ENCODE data around the gene BBS2. TPM values are rescaled to one million over a fixed set of nuclear protein-coding genes. Genes with fewer than 3 reads are reported as not detected.

Gene BBS2
- total RNA-seq, 4 donors from 2014 or later = 22.9 to 66.0 (median 39.6) TPM

- peaks cover 0 to 75% (median 0%) of the 10 kb centered on the region in 3 donors for H3K36me3 ChIP-seq
- DNase-seq = no peak
Measured at GRCh38 chr16:56462064-56462796, 57.6 kb downstream of the BBS2 start.

DNA sequence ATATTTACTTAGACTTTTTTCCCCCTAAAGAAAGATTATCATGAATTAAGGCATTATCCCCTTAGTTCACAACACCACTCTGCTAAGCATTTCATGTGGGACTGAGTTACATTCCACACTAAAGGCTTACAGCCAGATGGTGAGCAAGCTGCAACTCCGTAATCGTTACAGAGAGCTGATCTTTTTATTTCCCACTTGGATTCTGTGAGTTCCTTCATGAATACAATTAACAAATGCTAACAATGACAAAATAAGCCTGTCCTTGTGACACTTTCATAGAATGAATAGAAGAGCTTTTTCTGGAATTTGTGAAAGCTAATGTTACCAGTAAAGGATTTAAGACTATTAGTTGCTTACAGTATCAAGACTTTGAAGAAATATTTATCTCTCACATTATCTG is 59.7 kb downstream of the BBS2 start:
- H3K36me3 ChIP-seq = peaks cover 0 to 73% (median 0%) of the 10 kb centered on the region in 3 donors
- no peaks in the 10 kb centered on the region for H3K4me1 ChIP-seq
- H3K4me3 ChIP-seq = no peak overlapping the region
- no peaks in the 10 kb centered on the region for H3K27me3 ChIP-seq
- H3K9me3 ChIP-seq = no peaks in the 10 kb centered on the region
- H3K27ac ChIP-seq = no peak overlapping the region
- DNase-seq = no peak
- TF ChIP-seq POLR2A (IDR thresholded peaks at IDR 0.05) = no peak
- TF ChIP-seq, protein P1, sequence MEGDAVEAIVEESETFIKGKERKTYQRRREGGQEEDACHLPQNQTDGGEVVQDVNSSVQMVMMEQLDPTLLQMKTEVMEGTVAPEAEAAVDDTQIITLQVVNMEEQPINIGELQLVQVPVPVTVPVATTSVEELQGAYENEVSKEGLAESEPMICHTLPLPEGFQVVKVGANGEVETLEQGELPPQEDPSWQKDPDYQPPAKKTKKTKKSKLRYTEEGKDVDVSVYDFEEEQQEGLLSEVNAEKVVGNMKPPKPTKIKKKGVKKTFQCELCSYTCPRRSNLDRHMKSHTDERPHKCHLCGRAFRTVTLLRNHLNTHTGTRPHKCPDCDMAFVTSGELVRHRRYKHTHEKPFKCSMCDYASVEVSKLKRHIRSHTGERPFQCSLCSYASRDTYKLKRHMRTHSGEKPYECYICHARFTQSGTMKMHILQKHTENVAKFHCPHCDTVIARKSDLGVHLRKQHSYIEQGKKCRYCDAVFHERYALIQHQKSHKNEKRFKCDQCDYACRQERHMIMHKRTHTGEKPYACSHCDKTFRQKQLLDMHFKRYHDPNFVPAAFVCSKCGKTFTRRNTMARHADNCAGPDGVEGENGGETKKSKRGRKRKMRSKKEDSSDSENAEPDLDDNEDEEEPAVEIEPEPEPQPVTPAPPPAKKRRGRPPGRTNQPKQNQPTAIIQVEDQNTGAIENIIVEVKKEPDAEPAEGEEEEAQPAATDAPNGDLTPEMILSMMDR (IDR thresholded peaks at IDR 0.05) = no peak

More at GRCh38 chr16:56462064-56462796, 57.6 kb downstream of the BBS2 start:
- TF ChIP-seq, protein P1 (IDR thresholded peaks at IDR 0.05) = no peak
- TF ChIP-seq POLR2A (IDR thresholded peaks at IDR 0.05) = no peak
- H3K27me3 ChIP-seq = no peaks in the 10 kb centered on the region
- H3K4me1 ChIP-seq = no peaks in the 10 kb centered on the region
- H3K4me3 ChIP-seq = no peak overlapping the region
- no peaks in the 10 kb centered on the region for H3K9me3 ChIP-seq
- no peak overlapping the region for H3K27ac ChIP-seq

- no peak for DNase-seq
- no peak for TF ChIP-seq POLR2A (IDR thresholded peaks at IDR 0.05)
- TF ChIP-seq, protein P1 (IDR thresholded peaks at IDR 0.05) = no peak
- Histone ChIP-seq H3K36me3 (peaks cover 0 to 64% (median 0%) of the 10 kb centered on the region in 3 donors), H3K4me1 (peaks cover 0 to 2% (median 0%) of the 10 kb centered on the region in 4 donors), H3K9me3 (no peaks in the 10 kb centered on the region), H3K27me3 (no peaks in the 10 kb centered on the region), H3K4me3 (no peak overlapping the region), H3K27ac (no peak overlapping the region)
Measured at GRCh38 chr16:56457927-56458470, 61.8 kb downstream of the BBS2 start.

DNA sequence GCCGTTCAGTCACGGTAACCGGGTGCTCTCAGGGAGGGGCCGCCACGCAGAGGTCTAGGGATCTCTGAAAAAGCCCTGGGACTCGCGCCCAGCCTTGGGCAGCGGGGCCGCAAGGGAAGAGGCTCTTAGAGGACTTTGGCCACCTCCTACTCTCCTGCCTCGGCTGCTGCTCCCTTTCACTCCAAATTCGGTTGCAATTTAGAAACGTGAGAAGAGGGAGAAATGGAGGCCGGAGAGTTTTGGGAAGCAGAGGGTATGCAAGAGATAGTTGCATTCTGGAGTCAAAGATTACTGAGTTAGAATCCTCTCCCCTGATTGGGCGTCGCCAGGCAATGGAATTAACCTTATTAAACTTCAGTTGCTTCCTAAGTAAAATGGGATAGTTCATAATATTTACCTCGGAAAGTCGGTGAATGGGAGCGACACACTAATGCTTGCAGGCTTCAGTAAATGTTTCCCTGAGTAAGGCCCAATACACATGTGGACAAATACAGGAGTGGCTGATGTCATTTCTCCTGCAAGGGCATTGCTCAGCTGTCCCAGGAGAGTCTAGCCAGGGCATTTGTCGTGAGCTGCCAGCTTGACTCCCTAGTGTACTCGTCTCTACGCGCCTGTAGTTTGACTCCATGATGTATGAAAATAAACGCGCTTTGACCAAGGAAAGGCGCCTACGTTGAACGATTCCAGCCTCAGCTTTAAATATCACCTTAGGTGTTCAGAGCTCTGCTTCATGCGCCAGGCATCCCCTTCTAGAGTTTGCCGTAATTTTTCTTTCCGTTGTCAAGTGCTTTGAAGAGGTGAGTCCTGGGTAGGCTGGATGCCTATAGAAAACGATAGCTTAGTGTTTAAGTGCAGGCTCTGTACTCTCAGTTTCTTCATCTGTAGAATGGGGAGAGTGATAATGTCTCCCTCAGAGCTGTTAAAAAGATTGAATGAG is 67.8 kb downstream of the BBS2 start:
- H3K27me3 ChIP-seq = no peaks in the 10 kb centered on the region
- no peaks in the 10 kb centered on the region for H3K9me3 ChIP-seq
- peak overlapping the region; percentile 68 to 83 (median 80) for H3K27ac ChIP-seq
- H3K36me3 ChIP-seq = peaks cover 0 to 24% (median 0%) of the 10 kb centered on the region in 3 donors
- DNase-seq = peak in 1 of 3 donors; percentile 47
- peak overlapping the region; percentile 63 to 87 (median 78) for H3K4me3 ChIP-seq
- H3K4me1 ChIP-seq = peaks cover 0 to 32% (median 7%) of the 10 kb centered on the region in 4 donors
- TF ChIP-seq, protein P1 (IDR thresholded peaks at IDR 0.05) = no peak
- no peak for TF ChIP-seq POLR2A (IDR thresholded peaks at IDR 0.05)

DNA sequence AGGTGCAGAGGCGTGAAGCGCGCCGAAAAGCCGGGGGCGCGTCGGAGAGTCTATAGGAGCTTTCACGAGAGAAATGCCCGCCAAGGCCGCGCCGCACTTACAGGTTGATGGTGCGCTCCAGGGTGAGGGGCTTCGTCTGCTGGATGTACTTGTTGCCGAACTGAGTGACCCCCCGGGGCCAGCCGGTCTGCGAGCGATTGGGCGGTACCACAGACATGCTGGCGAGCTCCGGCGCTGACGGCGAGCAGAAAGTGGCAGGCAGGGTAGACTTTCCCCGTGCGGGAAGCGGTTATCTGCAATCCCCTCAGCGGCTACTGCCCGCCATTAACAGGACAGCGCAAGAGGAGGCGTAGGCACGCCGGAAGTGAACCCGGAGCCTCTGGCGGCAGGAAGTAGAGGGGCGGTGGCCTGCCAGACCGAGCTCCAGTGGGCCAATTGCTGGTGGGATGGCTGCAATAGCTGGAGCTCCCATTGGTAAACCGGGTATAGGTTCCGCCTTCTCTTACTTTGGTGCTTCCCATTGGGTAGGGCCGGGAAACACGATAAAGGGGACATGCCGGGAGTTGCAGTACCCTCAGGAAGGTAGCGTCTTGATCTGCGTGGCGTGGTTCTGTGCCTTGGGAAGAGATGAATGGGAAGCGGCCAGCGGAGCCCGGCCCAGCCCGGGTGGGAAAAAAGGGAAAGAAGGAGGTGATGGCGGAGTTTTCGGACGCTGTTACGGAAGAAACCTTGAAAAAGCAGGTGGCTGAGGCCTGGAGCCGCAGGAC is 68.7 kb downstream of the BBS2 start, which contains the start of the genes NUDT21 and OGFOD1:
TSS of gene NUDT21 (minus strand) at position 347 of the 767 bp plus-strand sequence. CDS start at position 217, 130 bp downstream.
TSS of gene OGFOD1 (plus strand) at position 569 of the 767 bp plus-strand sequence. CDS start at position 628, 59 bp downstream.
- Histone ChIP-seq H3K27ac (peak within 1 kb of the TSS; percentile 68 to 83 (median 80)), H3K27me3 (no peaks in the 10 kb centered on the region), H3K9me3 (no peaks in the 10 kb centered on the region), H3K4me3 (peak within 1 kb of the TSS; percentile 63 to 87 (median 78)), H3K36me3 (peaks cover 0 to 25% (median 0%) of the 10 kb centered on the region in 3 donors), H3K4me1 (peaks cover 0 to 32% (median 7%) of the 10 kb centered on the region in 4 donors)
- peak; percentile 33 to 64 for TF ChIP-seq POLR2A (IDR thresholded peaks at IDR 0.05)
- TF ChIP-seq, protein P1 (IDR thresholded peaks at IDR 0.05) = peak in 1 of 6 experiments; percentile 8
- peak; percentile 91 to 97 (median 91) for DNase-seq

All from Peyer's patch (tissue), 4 donors.